Sciatic nerve (tissue), 2 donors: ENCODE measurements around the gene SPACA5. TPM values are rescaled to one million over a fixed set of nuclear protein-coding genes. Genes with fewer than 3 reads are reported as not detected.
"Not testable (repeated sequence)": the region's sequence is repeated elsewhere in the genome, so short reads cannot be mapped to it uniquely, and the experiment has no call there.

Experiments
- ATAC-seq: fragments of 200-7000 bp; cut with Tn5 transposase; one replicate; pipeline ENCODE4 v1.9.1; 2020; ENCODE audit warnings: mild to moderate bottlenecking, moderate library complexity
- DNase-seq: peaks from one replicate; pipeline ENCODE4 v3.0.0-alpha.2; 2020; ENCODE audit warnings: low spot score
- intact Hi-C: fragments of 100-400 bp; cut with DNase I; formaldehyde crosslinking; loops from one replicate; pipeline ENCODE4 v1.14.2; 2022
- total RNA-seq: library from RNA; stranded (reverse); fragmentation: NEBNext Ultra II Directional; extraction: Animal tissue kit (Norgen Biotek cat#: 25700); gene quantifications from one replicate; pipeline ENCODE4 v1.2.1, GENCODE V29; 2021
- donor health status: DM: no; HTN: no; CAD: no.
- donor health status: DM: no; HTN: no; CAD: no.

Gene SPACA5
- total RNA-seq, result not detected

DNA sequence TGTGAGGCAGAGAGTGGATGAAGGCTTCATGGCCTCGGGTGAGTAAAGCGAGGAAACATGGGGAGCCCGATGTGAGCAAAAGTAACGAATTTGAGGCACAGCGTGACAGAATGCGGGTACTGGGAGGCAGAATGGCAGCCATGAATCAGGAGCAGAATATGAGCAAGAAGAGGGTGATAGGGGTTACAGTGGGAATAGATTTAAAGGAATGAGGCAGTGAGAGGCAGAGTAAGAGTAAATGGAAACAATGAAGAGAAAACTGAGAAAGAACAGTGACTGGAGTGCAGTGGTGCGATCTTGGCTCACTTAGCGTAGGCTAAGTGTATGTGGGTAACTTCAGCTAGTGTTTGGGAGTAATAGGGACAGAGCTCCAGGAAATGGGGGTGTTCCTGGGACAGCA is at the start of gene SPACA5:
SPACA5 (plus strand) TSS at position 301 of the 400 bp plus-strand sequence. CDS start 815 bp downstream, outside the sequence.
- ATAC-seq, DNase-seq, intact Hi-C loops: not testable (repeated sequence)

DNA sequence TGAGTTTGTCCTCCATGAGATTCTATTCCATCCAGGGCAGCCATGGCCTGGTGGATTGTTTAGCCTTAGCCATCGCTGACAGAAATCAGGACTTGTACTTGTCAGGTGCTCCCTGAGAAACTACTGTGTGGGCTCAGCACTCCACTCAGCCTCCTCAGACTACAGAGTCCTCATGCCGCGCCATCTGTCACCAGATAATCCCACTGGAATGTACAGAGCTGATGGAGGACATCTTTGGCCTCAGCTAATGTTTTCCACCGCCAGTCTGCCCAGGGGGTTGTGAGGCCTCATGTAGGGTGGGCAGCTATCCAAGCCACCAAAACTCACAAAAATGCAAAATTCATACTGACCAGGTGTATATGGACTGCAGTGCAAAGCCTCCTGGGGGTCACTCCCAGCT is 48.6 kb upstream of the SPACA5 start:
- DNase-seq, ATAC-seq, intact Hi-C loops: not testable (repeated sequence)

DNA sequence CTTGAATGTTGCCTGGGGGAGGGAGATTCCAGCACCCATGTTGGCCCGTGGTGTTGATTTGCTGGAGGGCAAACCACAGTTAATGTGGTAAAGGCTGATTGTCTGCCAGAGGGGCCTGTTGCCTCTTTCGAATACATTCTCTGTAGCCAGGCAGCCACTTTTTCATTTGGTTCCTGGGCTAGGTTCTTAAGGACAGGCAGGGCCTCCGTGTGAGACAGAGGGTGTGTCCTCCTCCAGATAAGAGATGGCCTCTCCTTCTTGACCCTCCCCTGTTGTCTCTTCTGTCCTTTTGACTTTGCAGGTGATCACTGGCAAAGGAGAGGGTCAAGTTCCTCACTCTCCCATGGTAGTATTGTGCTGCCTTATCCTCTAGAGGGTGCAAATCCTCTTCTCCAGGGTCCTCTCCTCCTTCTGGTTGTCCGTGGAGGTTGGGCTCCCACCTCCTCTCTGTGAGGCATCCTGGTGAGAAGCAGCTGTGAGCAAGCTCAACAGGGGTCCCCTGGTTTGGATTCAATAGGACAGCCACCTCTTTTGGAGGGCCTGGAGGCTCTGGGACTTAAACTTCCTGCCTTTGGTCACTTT is 47.9 kb upstream of the SPACA5 start:
- DNase-seq, result no peak
- no peak for ATAC-seq
- intact Hi-C loops, result no loop called here

DNA sequence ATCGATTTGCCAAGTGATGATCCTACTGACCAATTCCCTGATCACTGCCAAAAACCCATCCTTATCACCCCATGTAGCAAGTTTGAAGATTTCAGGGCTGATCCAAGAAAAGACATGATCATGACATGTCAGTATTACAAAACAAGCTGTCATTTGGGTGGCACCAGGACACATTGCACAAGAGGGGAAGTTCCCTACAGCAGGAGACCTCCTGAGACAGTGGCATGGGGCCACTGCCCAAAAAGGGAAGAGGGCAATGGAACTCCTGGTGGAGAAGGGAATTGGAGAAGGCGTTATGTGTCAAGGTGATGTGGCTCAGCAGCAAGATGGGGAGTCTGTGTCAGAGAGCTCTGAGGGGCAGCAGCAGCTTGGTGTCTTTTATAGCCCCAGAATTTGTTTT is 46.4 kb upstream of the SPACA5 start:
- no peak for ATAC-seq
- intact Hi-C loops, result no loop called here
- DNase-seq, result no peak

DNA sequence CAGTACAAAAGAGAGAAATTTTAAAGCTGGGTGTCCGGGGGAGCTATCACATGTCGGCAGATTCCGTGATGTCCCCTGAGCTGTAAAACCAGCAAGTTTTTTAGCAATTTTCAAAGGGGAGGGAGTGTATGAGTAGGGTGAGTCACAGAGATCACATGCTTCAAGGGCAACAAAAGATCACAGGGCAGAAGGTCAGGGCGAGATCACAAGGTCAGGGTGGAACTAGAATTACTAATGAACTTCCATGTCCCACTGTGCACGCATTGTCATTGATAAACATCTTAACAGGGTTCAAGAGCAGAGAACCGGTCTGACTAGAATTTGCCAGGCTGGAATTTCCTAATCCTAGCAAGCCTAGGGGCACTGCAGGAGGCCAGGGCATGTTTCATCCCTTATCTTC is 45.0 kb upstream of the SPACA5 start:
- ATAC-seq, intact Hi-C loops, DNase-seq: not testable (repeated sequence)

DNA sequence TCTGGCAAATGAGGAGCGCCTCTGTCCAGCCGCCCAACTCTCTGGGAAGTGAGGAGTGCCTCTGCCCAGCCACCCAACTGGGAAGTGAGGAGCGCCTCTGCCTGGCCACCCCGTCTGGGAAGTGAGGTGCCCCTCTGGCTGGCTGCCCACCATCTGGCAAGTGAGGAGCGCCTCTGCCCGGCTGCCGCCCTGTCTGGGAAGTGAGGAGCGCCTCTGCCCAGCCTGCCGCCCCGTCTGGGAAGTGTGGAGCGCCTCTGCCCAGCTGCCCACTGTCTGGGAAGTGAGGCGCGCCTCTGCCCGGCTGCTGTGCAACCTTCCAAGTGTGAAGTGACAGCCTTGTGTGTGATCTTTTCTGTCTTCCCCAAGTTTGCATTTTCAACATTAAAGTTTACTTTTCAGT is 41.3 kb upstream of the SPACA5 start:
- DNase-seq, ATAC-seq, intact Hi-C loops: not testable (repeated sequence)

DNA sequence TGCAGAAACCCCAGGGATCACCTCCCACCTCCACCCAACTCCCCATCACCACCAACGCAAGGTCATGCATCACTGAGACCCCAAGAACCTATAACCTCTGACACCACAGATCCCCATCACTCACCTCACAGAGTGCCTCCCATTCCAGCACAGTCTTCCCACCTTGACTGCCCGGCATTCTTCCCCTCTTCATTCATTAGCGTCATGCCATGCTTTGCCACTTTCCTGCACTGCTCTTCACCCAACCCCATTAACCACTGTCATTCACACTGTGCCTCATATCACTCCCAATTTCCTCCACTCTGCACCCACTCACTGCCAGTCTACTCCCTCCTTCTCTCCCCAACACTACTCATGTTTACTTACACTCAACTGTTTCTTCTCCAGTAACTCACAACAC is 33.6 kb upstream of the SPACA5 start:
- no peak for ATAC-seq
- intact Hi-C loops, result no loop called here

DNA sequence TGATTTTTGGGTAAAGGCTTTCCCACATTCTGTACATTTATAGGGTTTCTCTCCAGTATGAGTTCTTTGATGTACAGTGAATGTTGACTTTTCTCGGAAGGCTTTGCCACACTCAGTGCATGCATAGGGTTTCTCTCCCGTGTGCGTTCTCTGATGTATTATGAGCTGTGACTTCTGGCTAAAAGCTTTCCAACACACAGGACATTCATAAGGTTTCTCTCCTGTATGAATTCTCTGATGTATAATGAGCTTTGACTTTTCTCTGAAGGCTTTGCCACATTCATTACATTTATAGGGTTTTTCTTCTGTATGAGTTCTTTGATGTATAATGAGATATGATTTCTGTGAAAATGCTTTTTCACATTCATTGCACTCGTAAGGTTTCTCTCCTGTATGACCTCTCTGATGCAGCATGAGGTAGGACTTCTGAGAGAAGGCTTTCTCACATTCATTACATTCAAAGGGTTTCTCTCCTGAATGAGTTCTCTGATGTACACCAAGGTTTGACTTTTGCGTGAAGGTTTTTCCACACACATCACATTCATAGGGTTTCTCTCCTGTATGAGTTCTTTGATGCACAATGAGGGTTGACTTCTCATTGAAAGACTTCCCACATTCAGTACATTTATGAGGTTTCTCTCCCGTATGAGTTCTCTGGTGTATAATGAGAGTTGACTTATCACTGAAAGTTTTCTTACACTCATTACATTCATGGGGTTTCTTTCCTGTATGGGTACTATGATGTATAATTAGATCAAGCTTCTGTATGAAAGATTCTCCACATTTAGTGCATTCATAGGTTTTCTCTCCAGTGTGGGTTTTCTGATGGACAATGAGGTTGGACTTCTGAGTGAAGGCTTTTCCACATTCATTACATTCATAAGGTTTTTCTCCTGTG is 30.3 kb upstream of the SPACA5 start:
- DNase-seq (no peak), ATAC-seq (no peak)
- intact Hi-C loops, result no loop called here

More for the DNA sequence above, 33.6 kb upstream of the SPACA5 start:
- no peak for DNase-seq

DNA sequence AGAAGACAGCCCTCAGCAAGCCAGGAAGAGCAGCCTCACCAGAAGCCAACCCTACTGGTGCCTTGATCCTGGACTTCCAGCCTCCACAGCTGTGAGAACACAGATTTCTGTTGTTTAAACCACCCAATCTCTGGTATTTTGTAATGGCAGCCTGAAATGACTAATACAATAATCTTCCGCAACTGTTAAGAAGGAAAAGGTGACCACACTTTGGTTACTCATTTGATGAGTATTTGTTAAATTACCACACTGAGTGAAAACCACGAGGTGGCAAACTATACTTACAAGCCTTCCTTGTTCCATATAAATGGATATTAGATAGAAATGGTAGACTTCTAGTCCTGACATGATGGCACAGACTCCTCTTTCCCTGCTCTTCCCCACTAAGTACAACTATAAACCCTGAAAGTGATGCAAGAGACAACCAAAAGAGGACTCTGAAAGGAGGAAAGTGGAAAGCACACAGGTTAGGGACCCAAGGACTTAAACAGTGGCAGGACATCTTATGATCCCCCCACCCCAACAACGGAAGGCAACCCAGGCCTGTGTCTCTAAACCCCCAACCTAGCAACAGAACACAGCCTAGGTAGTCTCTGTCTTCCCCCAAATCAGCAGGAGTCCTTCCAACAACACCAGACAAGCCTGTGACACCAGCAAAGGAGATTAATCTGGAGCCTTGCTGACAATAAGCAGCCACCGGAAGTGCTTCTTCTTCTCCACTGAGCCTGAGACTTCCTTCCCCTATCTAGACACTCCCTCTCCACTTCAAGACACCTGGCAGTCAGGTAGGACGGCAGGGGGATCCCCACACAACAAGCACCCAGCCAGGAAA is 15.3 kb upstream of the SPACA5 start:
- intact Hi-C loops, result no loop called here
- no peak for ATAC-seq
- no peak for DNase-seq

DNA sequence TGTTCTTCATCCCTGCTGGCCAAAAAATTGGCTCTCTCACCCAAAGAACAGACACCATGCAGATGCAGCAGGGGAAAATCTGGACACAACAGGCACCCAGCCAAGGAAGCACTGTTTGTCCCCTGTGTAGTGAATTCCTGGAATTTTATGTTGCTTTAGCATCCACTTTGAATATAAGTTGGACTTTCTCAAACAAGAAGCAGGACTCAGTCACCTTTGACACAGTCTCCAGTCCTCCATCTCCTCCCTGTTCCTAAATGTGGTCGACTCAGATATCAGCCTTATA is 14.8 kb upstream of the SPACA5 start:
- intact Hi-C loops, result no loop called here
- DNase-seq (no peak), ATAC-seq (no peak)

DNA sequence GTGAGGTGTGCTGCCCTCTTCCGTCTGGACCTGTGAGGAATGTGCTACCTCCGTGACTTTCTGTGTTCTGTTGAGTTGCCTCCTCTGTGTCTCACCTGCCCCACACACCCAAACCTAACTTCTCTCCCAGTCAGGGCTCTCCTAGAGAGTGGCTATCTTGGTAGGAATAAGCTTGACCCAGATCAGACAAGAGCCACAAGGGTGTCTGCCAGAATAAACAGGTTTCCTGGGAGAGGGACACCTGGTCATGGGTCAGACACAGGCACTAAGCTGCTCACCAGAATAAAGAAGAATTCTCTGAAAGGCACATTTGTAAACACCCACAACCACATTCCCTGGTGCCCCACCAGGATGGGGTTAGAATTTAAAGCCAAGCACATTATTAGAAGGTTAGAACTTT is 14.1 kb upstream of the SPACA5 start:
- no peak for DNase-seq
- ATAC-seq, result no peak
- intact Hi-C loops, result no loop called here

DNA sequence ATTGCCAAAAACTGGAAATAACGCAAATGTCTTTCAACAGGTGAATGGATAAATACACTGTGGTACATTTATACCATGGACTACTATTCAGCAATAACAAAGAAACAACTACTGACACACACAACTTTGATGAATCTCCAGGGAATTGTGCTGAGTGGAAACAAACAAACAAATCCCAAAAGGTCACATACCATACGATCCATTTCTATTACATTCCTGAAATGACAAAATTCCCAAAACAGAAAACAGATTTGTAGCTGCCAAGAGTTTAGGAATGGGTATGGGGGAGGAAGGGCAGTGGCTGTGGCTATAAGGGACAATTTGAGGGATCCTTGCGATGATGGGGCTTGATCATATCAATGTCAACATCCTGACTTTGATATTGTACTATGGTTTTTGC is 5.5 kb upstream of the SPACA5 start:
- ATAC-seq (no peak), DNase-seq (no peak)
- intact Hi-C loops, result no loop called here

DNA sequence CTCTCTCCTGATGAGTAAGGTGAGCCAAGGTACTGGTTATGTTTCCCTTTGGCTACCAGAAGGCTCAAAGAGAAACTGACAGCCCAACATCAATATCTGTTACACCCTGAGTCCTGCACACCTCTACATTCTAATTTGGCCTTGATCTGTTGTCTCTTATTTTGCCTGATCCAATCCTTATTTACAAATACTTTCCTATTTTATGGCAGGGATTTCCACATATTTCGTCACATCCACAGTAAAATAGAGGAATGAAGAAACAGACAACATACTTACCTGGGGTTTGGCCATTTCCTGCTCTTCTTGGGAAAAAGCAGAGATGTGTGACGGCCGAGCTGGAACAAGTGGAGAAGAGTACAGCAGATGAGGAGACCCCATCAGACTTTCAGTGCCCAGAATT is 4.5 kb upstream of the SPACA5 start:
- intact Hi-C loops, result no loop called here
- DNase-seq (no peak), ATAC-seq (no peak)

DNA sequence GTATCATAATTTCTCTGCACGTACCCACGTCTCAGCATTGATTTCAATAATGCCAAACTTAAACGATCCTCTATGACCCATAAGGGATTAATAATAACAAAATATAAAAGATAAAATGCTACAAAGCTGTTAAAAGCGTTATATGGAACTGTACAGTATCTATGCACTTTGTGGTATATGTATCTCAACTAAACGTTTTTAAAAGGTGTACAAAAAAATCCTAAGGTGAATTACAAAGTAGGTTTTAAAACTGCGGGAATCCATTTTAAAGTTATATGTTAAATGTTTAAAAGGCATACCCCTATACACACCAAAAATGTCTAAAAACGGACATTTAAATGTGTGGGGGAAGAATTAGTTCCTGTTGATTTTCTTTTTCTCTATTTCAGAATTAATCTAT is 3.9 kb upstream of the SPACA5 start:
- DNase-seq (no peak), ATAC-seq (no peak)
- intact Hi-C loops, result no loop called here

DNA sequence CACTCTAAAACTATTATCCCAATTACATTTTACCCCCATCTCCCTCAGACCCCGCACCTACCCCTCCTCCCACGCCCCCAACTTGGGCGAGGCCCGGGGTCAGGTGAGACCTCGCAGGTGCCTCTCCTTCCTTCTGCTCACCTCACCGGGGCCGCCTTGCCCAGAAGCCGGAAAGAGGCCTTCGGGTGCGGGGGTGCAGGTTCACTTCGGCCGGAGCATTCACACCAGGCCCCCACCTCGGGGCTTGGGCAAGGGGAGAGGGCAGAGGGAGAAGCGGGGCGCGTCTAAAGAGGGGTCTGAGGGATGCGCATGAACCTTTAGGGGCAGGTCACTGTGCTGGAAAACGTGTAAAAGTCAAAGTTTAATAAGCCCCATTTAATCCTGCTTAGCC is 3.4 kb upstream of the SPACA5 start:
- ATAC-seq, result peak; percentile 48
- intact Hi-C loops, result no loop called here
- DNase-seq, result no peak

DNA sequence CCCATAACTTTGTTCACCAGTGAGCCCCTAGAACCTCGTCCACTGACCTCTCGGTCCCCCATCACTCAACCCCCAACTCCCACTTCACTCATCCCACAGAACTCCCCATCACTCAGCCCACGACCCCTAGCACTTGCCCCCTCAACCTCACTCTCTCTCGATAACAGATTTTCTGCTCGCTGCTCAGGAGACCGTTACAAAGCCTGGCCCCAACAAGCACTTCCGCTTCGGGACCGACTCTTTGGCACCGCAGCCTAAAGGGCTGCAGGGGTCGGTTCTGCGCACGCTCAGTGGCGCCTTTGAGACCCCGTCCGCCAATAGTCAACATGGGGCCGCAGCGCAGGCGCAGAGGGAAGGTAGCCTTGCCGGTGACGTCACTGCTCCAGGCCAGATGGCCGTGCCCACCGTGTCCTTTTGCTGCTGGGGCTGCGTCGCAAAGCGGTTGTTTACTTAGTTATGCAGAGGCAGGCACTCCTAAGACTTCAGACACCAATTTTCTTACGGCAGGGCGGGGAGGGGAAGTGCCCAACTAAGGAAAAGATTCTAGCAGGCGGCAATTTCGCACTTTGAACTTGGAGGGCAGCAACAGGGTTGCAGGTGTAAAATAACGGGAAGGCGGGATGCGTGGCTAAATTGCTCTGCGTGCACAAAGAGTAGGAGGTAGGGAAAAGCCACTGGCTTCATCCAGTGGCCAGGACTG is 2.9 kb upstream of the SPACA5 start, which contains the start of gene ZNF182:
ZNF182 (minus strand) TSS at position 232 of the 700 bp plus-strand sequence. CDS start 1,380 bp downstream, outside the sequence.
- ATAC-seq (peak; percentile 99), DNase-seq (peak; percentile 94)
- intact Hi-C loops, result no loop called here

DNA sequence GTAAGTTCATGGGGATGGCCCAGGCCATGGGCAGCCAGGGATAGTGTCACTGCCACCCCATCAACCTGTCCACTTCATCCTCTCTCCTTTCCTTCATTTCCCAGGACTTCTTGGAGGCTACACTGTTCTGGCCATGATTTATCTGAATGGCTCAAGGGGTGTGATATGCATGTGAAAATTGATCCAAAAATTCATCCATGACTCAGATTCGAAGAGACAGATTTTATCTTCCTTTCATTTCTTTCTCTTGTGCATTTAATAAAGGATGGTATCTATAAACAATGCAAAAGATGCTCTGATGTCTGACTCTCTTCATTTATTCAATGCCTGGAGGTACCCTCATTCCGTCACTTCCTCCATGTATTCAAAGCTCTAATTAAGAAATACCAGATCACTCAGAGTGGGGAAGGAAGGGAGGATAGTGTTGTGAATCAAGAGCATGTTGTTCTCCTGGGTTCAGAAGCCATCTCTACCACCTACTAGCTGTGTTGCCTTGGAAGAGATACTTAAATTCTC is 2.7 kb downstream of the SPACA5 start:
- DNase-seq, intact Hi-C loops, ATAC-seq: not testable (repeated sequence)

DNA sequence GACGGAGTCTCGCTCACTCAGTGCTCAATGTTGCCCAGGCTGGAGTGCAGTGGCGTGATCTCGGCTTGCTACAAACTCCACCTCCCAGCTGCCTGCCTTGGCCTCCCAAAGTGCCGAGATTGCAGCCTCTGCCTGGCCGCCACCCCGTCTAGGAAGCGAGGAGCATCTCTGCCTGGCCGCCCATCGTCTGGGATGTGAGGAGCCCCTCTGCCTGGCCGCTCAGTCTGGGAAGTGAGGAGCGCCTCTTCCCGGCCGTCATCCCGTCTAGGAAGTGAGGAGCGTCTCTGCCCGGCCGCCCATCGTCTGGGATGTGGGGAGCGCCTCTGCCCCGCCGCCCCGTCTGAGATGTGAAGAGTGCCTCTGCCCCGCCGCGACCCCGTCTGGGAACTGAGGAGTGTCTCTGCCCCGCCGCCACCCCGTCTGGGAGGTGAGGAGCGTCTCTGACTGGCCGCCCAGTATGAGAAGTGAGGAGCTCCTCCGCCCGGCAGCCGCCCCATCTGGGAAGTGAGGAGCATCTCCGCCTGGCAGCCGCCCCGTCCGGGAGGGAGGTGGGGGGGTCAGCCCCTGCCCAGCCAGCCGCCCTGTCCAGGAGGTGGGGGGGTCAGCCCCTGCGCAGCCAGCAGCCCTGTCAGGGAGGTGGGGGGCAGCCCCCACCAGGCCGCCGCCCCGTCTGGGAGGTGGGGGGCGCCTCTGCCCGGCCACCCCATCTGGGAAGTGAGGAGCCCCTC is 10.0 kb downstream of the SPACA5 start:
- DNase-seq, intact Hi-C loops, ATAC-seq: not testable (repeated sequence)
